CD4-positive, alpha-beta T cell treated with Interleukin-10 for 1 hour (primary cell): ENCODE measurements around the gene GP9.

Experiments used
- DNase-seq: peaks from one replicate; pipeline ENCODE4 v3.0.0-alpha.2; 2020

GP9 gene

GRCh38 chr3:129060276-129061022 lies at the start of gene GP9:
GP9 (plus strand) TSS chr3:129060779; CDS start chr3:129061740, 961 bp downstream.
- DNase-seq = no peak

- DNase-seq = no peak
Measured at GRCh38 chr3:129013491-129013891, 47.1 kb upstream of the GP9 start.

- DNase-seq = no peak
Measured at GRCh38 chr3:129014148-129014547, 46.4 kb upstream of the GP9 start.

GRCh38 chr3:129014793-129015345 lies 45.7 kb upstream of the GP9 start:
- DNase-seq = no peak

GRCh38 chr3:129015388-129016105 lies 45.0 kb upstream of the GP9 start:
- DNase-seq = peak; percentile 56

- DNase-seq = peak; percentile 72
Measured at GRCh38 chr3:129016356-129016719, 44.2 kb upstream of the GP9 start.

- DNase-seq = peak; percentile 73
Measured at GRCh38 chr3:129016720-129017483, 43.7 kb upstream of the GP9 start.

- DNase-seq = no peak
Measured at GRCh38 chr3:129017484-129017899, 43.1 kb upstream of the GP9 start.

GRCh38 chr3:129018271-129018670 lies 42.3 kb upstream of the GP9 start:
- no peak for DNase-seq

GRCh38 chr3:129018751-129019150 lies 41.8 kb upstream of the GP9 start:
- DNase-seq = no peak

- no peak for DNase-seq
Measured at GRCh38 chr3:129019266-129019665, 41.3 kb upstream of the GP9 start.

- DNase-seq = no peak
Measured at GRCh38 chr3:129020691-129021090, 39.9 kb upstream of the GP9 start.

GRCh38 chr3:129021140-129021551 lies 39.4 kb upstream of the GP9 start:
- no peak for DNase-seq

GRCh38 chr3:129022114-129023007 lies 38.2 kb upstream of the GP9 start:
- DNase-seq = no peak

- no peak for DNase-seq
Measured at GRCh38 chr3:129023008-129023358, 37.6 kb upstream of the GP9 start.

GRCh38 chr3:129023909-129024308 lies 36.7 kb upstream of the GP9 start:
- DNase-seq = no peak

- no peak for DNase-seq
Measured at GRCh38 chr3:129025108-129025507, 35.5 kb upstream of the GP9 start.

GRCh38 chr3:129025691-129026435 lies 34.7 kb upstream of the GP9 start:
- DNase-seq = no peak

GRCh38 chr3:129026728-129027543 lies 33.6 kb upstream of the GP9 start:
- DNase-seq = peak; percentile 94

GRCh38 chr3:129027544-129027880 lies 33.1 kb upstream of the GP9 start:
- DNase-seq = no peak

GRCh38 chr3:129028866-129029265 lies 31.7 kb upstream of the GP9 start:
- DNase-seq = no peak
